ENCODE results near the gene IGFBP7. TPM values are rescaled to one million over a fixed set of nuclear protein-coding genes. Genes with fewer than 3 reads are reported as not detected.

The IGFBP7 gene
- total RNA-seq, 1 donor from 2014 or later, result not detected

GRCh38 chr4:57147335-57148060, 37.3 kb upstream of the IGFBP7 start:
- no peak overlapping the region for H3K27ac Mint-ChIP-seq
- H3K4me1 Mint-ChIP-seq, result no peaks in the 10 kb centered on the region
- H3K27me3 Mint-ChIP-seq, result peaks cover 1% of the 10 kb centered on the region
- DNase-seq, result no peak
- no peaks in the 10 kb centered on the region for H3K9me3 Mint-ChIP-seq
- H3K36me3 Mint-ChIP-seq (ENCODE audit: low read depth), result no peaks in the 10 kb centered on the region
- H3K4me3 Mint-ChIP-seq, result no peak overlapping the region
- intact Hi-C loops (cut with micrococcal nuclease), result no loop called here

GRCh38 chr4:57146444-57146843, 36.3 kb upstream of the IGFBP7 start:
- H3K27ac Mint-ChIP-seq, result no peak overlapping the region

GRCh38 chr4:57144466-57144865, 34.3 kb upstream of the IGFBP7 start:
- H3K4me1 Mint-ChIP-seq, result no peaks in the 10 kb centered on the region
- intact Hi-C loops (cut with micrococcal nuclease), result no loop called here
- DNase-seq, result no peak
- H3K9me3 Mint-ChIP-seq, result no peaks in the 10 kb centered on the region
- no peaks in the 10 kb centered on the region for H3K36me3 Mint-ChIP-seq (ENCODE audit: low read depth)
- no peak overlapping the region for H3K27ac Mint-ChIP-seq
- no peaks in the 10 kb centered on the region for H3K27me3 Mint-ChIP-seq
- no peak overlapping the region for H3K4me3 Mint-ChIP-seq

More at GRCh38 chr4:57146444-57146843, 36.3 kb upstream of the IGFBP7 start:
- Mint-ChIP-seq H3K27me3 (peaks cover 1% of the 10 kb centered on the region), H3K36me3 (ENCODE audit: low read depth) (no peaks in the 10 kb centered on the region), H3K4me1 (no peaks in the 10 kb centered on the region), H3K9me3 (no peaks in the 10 kb centered on the region), H3K4me3 (no peak overlapping the region)
- no peak for DNase-seq
- intact Hi-C loops (cut with micrococcal nuclease), result no loop called here

- Mint-ChIP-seq H3K4me3 (no peak overlapping the region), H3K27ac (no peak overlapping the region), H3K4me1 (no peaks in the 10 kb centered on the region), H3K27me3 (no peaks in the 10 kb centered on the region), H3K36me3 (ENCODE audit: low read depth) (no peaks in the 10 kb centered on the region), H3K9me3 (peaks cover 3% of the 10 kb centered on the region)
- intact Hi-C loops (cut with micrococcal nuclease), result no loop called here
- DNase-seq, result no peak
Observed at GRCh38 chr4:57139783-57140182, 29.6 kb upstream of the IGFBP7 start.

- Mint-ChIP-seq H3K27me3 (no peaks in the 10 kb centered on the region), H3K27ac (no peak overlapping the region), H3K4me3 (no peak overlapping the region), H3K4me1 (no peaks in the 10 kb centered on the region), H3K36me3 (ENCODE audit: low read depth) (no peaks in the 10 kb centered on the region), H3K9me3 (peaks cover 3% of the 10 kb centered on the region)
- intact Hi-C loops (cut with micrococcal nuclease), result no loop called here
- no peak for DNase-seq
Observed at GRCh38 chr4:57137261-57137660, 27.1 kb upstream of the IGFBP7 start.

- Mint-ChIP-seq H3K4me1 (no peaks in the 10 kb centered on the region), H3K36me3 (ENCODE audit: low read depth) (no peaks in the 10 kb centered on the region), H3K4me3 (no peak overlapping the region), H3K27me3 (peaks cover 2% of the 10 kb centered on the region), H3K9me3 (peaks cover 3% of the 10 kb centered on the region), H3K27ac (no peak overlapping the region)
- intact Hi-C loops (cut with micrococcal nuclease), result no loop called here
- no peak for DNase-seq
Observed at GRCh38 chr4:57136281-57136680, 26.1 kb upstream of the IGFBP7 start.

- H3K27me3 Mint-ChIP-seq, result peaks cover 4% of the 10 kb centered on the region
- no peak overlapping the region for H3K4me3 Mint-ChIP-seq
- no peak overlapping the region for H3K27ac Mint-ChIP-seq
Observed at GRCh38 chr4:57132743-57133137, 22.6 kb upstream of the IGFBP7 start.

GRCh38 chr4:57131849-57132742, 21.9 kb upstream of the IGFBP7 start:
- intact Hi-C loops (cut with micrococcal nuclease), result no loop called here
- Mint-ChIP-seq H3K27ac (no peak overlapping the region), H3K4me3 (no peak overlapping the region), H3K9me3 (peaks cover 2% of the 10 kb centered on the region), H3K27me3 (peaks cover 4% of the 10 kb centered on the region), H3K36me3 (ENCODE audit: low read depth) (no peaks in the 10 kb centered on the region), H3K4me1 (no peaks in the 10 kb centered on the region)
- DNase-seq, result no peak

More at GRCh38 chr4:57132743-57133137, 22.6 kb upstream of the IGFBP7 start:
- Mint-ChIP-seq H3K9me3 (no peaks in the 10 kb centered on the region), H3K36me3 (ENCODE audit: low read depth) (no peaks in the 10 kb centered on the region), H3K4me1 (no peaks in the 10 kb centered on the region)
- intact Hi-C loops (cut with micrococcal nuclease), result no loop called here
- no peak for DNase-seq

- intact Hi-C loops (cut with micrococcal nuclease), result no loop called here
- H3K9me3 Mint-ChIP-seq, result peaks cover 4% of the 10 kb centered on the region
- H3K27ac Mint-ChIP-seq, result no peak overlapping the region
- H3K36me3 Mint-ChIP-seq (ENCODE audit: low read depth), result no peaks in the 10 kb centered on the region
- peaks cover 4% of the 10 kb centered on the region for H3K27me3 Mint-ChIP-seq
- H3K4me3 Mint-ChIP-seq, result no peak overlapping the region
- H3K4me1 Mint-ChIP-seq, result no peaks in the 10 kb centered on the region
- DNase-seq, result no peak
Observed at GRCh38 chr4:57129477-57129876, 19.3 kb upstream of the IGFBP7 start.

GRCh38 chr4:57127361-57127760, 17.2 kb upstream of the IGFBP7 start:
- peaks cover 4% of the 10 kb centered on the region for H3K9me3 Mint-ChIP-seq
- no peaks in the 10 kb centered on the region for H3K36me3 Mint-ChIP-seq (ENCODE audit: low read depth)
- DNase-seq, result no peak
- no peak overlapping the region for H3K4me3 Mint-ChIP-seq
- peaks cover 4% of the 10 kb centered on the region for H3K27me3 Mint-ChIP-seq
- intact Hi-C loops (cut with micrococcal nuclease), result no loop called here
- H3K4me1 Mint-ChIP-seq, result no peaks in the 10 kb centered on the region
- H3K27ac Mint-ChIP-seq, result no peak overlapping the region

GRCh38 chr4:57125996-57126395, 15.8 kb upstream of the IGFBP7 start:
- Mint-ChIP-seq H3K36me3 (ENCODE audit: low read depth) (no peaks in the 10 kb centered on the region), H3K9me3 (peaks cover 4% of the 10 kb centered on the region), H3K4me3 (no peak overlapping the region), H3K27ac (no peak overlapping the region), H3K27me3 (peaks cover 2% of the 10 kb centered on the region), H3K4me1 (no peaks in the 10 kb centered on the region)
- no peak for DNase-seq
- intact Hi-C loops (cut with micrococcal nuclease), result no loop called here

GRCh38 chr4:57124145-57124544, 14.0 kb upstream of the IGFBP7 start:
- no peaks in the 10 kb centered on the region for H3K27me3 Mint-ChIP-seq
- no peak for DNase-seq
- H3K4me3 Mint-ChIP-seq, result no peak overlapping the region
- H3K36me3 Mint-ChIP-seq (ENCODE audit: low read depth), result no peaks in the 10 kb centered on the region
- intact Hi-C loops (cut with micrococcal nuclease), result no loop called here
- H3K9me3 Mint-ChIP-seq, result peaks cover 4% of the 10 kb centered on the region
- H3K27ac Mint-ChIP-seq, result no peak overlapping the region
- H3K4me1 Mint-ChIP-seq, result no peaks in the 10 kb centered on the region

- DNase-seq, result no peak
- Mint-ChIP-seq H3K36me3 (ENCODE audit: low read depth) (no peaks in the 10 kb centered on the region), H3K9me3 (peaks cover 4% of the 10 kb centered on the region), H3K4me3 (no peak overlapping the region), H3K27ac (no peak overlapping the region), H3K4me1 (no peaks in the 10 kb centered on the region), H3K27me3 (peaks cover under 1% of the 10 kb centered on the region)
- intact Hi-C loops (cut with micrococcal nuclease), result no loop called here
Observed at GRCh38 chr4:57122959-57123358, 12.8 kb upstream of the IGFBP7 start.

GRCh38 chr4:57119054-57119651, 9.0 kb upstream of the IGFBP7 start:
- no peak for DNase-seq
- H3K4me1 Mint-ChIP-seq, result no peaks in the 10 kb centered on the region
- H3K4me3 Mint-ChIP-seq, result no peak overlapping the region
- peaks cover 19% of the 10 kb centered on the region for H3K27me3 Mint-ChIP-seq
- no peaks in the 10 kb centered on the region for H3K9me3 Mint-ChIP-seq
- no peak overlapping the region for H3K27ac Mint-ChIP-seq
- H3K36me3 Mint-ChIP-seq (ENCODE audit: low read depth), result no peaks in the 10 kb centered on the region
- intact Hi-C loops (cut with micrococcal nuclease), result no loop called here
